HG03280 (cell line): ENCODE data around the gene IGSF10.
A peak's percentile ranks its signal among the peaks of the same experiment; 100 is the strongest.

Experiments
- ATAC-seq: cut with Tn5 transposase; IDR thresholded peaks from one replicate; pipeline ENCODE4 v1.9.1; 2021; ENCODE audit warnings: mild to moderate bottlenecking, moderate library complexity; ENCODE audit not compliant: unreplicated experiment

Gene IGSF10

DNA sequence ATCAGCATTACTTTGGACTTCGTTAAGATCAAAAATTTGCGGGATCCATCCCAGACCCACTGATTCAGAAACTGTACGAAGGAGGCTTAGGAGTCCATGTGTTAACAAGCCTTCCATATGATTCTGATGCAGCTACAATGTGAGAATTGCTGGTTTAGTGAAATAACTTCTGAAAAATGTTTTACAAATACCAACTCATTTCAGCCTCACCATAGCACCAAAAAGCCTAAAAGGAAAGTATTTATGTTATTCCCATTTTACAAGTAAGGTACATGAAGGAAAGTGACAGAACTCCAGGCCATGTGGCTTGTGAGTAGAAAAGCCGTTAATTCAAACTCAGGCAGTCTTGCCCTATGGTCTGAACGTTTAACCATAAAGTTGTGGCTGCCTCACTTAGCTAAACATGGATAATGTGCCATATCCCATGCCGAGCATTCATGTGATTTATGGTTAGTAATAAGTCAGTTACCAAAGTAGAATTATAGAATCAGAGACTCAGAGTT lies 1.5 kb upstream of the IGSF10 start:
- no peak for ATAC-seq

DNA sequence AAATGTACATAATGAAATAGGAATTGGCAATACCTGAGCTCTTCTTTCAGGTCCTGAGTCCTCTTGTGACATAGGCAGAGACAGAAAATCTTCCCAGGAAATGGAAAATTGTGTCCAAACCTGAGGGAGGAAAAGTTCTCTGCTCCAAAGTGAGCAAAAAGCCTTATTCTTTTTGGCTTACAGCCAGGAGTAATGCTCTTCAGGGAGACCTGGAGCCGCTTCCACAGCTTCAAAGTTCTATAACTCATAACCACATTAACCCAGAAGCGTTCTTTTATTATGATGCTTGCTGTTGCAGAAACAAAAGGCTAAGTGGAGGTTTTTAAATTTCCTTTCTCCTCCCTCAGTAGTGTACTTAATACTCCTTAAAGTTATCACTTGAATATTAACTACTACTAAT lies 633 bp downstream of the IGSF10 start:
- no peak for ATAC-seq

DNA sequence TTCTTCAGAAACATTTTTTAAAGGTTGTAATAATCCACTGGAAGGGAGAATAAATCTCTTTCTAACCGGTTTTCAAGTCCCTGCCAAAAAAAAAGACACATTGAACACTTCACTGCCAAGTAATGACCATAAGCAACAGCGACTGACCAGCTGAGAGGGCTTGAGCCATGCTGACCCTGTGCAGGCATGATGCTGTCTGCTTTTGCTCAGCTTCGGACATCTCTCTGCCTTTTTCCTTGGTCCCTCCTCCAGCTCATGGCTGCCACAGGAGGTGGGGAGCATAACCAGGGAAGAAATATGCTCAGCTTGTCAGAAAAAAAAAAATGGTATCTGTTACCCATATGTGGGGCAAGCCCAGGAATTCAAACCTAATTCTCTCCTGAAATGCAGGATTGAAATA lies 1.5 kb downstream of the IGSF10 start:
- ATAC-seq = no peak

DNA sequence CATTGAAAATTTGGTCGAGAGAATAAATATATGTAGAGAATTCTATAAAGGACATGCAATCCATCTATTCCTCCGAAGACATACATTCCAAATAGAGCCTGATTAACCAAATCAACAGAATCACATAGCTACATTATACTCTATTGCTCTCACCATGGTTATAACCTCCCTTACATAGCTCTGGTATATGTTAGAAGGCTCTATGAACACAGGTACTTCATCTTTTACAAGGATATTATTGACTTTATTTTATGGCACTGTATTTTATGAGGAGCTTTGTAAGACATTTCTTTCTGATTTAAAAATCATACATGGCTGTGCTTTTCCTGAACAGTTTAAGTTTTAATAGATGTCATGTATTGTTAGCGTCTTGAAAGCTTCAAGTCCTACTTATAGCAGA lies 4.8 kb downstream of the IGSF10 start:
- ATAC-seq = no peak

DNA sequence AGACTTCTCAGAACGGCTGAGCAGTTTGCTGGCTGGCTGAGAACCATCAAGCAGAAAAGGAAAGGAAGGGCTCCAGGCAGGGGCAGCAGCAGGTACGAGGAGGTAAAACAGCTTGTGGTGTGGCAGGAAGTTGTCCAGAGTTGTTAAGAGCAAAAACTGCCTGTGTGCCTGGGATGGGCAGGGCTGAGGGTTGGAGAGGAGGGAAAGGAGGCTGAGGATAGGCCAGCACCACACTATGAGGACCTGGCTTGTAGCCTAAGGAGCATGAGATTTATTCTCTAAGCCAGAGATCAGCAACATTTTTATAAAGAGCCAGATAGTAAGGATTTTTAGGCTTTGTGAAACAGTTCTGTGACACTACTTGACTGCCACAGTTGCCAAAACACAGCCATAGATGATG lies 8.0 kb downstream of the IGSF10 start:
- ATAC-seq = no peak

DNA sequence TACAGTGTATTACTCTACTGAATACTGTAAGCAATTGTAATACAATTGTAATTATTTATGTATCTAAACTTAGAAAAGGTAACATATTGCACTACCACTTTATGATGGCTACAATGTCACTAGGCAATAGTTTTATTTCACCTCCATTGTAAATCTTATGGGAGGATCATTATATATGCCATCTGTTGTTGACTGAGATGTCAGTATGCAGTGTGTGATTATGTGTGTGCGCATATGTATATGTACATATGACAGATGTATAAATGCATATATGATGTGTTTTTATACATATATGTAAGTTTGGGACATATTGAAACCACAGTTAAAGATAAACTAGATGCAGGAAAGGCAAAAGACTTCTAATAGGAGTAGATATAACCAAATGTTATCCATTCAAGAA lies 8.5 kb downstream of the IGSF10 start:
- no peak for ATAC-seq

DNA sequence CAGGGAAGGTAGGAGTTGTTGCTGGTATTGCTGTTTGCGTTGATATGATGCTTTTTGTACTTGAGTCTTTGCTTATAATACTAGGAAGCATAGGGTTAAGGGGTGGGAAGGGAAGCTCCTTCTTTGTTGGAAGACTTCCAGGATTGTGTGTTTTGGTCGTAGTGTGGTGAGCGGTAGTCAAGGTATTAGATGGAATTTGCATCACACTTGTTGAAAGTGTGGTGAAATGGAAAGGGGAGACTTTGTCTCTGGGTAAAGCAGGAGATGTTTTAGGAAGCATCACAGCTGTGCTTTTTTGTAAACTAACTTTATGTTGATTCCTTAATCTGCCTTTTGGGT lies 14.9 kb downstream of the IGSF10 start:
- ATAC-seq = no peak

DNA sequence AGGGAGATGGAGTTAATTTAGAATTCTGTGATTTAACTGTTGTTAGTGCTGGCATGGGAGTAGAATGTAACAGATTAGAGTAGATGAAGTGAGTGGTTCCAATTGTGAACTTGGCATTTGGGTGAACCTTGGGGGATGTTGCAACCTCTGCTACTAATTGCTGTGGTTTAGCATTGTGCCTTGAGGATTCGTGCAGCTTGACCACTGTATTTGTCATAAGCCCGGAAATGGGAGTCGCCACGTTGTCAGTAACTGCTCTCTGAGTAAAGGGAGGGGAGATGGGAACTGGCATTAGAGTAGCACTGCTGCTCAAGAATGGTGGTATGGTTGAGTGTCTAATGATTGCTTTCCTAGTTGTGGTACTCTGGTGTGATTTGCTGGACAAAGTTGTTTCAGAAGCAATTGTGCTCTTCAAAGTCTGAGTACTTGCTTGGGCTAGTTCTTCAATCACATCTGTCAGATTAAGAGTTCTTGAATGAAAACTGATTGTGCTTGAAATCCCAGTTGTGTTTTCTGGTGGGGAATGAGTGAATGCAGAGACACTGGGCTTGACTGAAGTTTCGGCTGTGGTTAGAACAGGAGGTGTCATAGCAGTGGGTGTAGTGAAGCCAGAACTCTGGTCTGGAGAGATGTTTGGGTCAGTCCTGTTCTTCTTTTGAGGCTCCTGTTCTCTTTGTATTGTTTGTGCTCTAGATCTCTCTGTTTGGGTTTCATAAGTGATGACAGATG lies 15.4 kb downstream of the IGSF10 start:
- ATAC-seq = no peak

DNA sequence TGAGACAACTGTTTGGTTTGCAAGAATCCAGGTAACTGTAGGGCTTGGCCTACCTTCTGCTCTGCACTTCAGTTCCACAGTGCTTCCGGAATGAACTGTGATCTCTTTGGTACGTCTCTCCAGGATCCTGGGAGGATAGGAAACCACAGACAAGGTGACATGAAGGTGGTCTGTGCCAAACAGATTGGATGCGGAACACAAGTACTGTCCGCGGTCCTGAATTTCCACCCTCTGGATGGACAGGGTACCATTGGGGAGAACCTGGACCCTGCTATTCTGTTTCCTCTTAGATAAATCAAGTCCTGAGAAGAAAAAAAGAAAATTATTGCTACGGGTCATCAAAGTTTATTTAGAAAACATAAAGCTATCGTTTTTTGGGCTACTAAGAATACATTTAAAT lies 17.3 kb downstream of the IGSF10 start:
- ATAC-seq = no peak

DNA sequence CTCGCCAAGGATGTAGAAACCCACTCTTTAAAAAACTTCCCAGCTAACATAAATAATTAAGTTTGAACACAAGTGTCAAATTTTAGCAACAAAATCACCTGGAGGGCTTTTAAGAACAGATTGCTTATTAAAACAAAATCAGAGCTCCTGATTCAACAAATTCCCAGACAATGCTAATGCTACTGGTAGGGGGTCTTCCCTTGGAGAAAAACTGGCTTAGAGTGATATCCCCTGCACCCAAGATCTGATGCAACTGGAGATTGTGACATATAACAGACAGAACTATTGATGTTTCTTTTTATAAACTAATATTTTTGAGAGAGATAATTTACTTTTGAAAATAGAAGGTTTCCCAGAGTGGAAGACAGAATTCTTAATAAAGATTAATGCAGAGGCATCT lies 19.9 kb downstream of the IGSF10 start:
- ATAC-seq = no peak

DNA sequence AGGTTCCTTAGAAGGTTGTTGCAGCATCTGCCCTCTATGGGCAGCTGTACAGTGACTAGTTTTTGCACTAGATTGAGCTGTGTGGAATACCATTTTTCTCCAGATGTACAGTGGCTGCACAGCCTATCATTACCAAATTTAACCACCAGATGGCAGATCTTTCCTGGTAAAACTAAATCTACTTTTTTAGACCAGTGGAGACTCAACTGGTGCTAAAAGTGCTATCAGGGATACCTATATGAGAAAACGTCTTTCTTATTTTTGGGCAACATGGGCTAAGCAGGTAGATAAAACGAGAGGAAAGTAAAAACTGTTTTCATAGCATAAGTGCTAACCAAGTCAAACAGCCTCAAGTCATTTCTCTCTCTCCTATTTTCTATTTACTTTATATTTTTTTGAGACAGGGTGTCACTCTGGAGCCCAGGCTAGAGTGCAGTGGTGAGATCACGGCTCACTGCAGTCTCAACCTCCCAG lies 21.2 kb downstream of the IGSF10 start:
- peak; percentile 74 for ATAC-seq

DNA sequence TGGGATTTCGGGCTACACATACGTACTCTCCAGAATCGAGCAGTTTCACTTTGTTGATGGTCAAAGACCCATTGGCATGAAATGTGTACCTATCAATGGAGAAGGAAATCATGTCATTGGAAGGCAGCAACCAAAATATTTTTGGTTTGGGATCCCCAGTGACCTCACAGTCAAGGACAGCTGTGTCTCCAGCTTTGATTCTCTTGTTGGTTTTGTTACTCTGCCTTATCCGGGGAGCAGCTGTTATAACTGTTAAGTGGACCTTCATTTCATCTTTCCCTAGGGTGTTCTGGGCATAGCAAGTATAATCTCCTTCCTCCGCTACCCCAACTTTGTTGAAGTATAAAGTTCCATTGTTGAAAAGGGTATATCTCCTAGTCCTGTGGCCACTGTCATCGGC lies 23.0 kb downstream of the IGSF10 start:
- no peak for ATAC-seq

DNA sequence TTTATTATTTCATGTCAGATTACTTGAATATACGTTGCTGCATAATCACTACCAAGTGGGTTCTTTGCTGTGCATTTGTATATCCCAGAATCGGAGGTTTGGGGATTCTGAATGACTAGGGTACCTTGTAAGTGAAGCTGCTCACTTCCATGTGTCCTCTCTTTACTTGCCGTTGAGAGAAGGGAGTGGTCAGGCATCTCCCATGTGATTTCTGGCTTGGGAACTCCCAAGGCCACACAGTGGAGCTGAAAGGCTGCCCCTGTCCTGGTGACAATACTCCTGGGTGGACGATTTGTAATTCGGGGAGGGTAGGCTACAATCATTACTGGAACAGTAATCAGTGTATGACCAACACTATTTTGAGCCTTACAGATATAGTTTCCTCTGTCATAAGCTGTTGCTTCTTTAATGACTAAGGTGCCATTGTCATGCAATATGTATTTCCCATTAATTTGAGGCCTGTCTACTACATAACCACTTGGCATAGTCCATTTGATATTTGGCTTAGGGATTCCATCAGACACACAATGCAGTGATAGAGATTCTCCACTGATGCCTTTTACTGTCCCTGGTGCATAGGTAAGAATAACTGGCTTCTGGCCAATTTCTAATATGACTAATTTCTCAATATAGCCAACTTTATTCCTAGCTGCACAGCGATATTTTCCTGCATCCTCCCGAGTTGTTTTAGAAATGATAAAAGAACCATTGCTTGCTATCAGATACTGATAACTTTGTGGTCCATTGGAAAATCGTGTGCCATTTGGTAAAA lies 24.0 kb downstream of the IGSF10 start:
- ATAC-seq = no peak

DNA sequence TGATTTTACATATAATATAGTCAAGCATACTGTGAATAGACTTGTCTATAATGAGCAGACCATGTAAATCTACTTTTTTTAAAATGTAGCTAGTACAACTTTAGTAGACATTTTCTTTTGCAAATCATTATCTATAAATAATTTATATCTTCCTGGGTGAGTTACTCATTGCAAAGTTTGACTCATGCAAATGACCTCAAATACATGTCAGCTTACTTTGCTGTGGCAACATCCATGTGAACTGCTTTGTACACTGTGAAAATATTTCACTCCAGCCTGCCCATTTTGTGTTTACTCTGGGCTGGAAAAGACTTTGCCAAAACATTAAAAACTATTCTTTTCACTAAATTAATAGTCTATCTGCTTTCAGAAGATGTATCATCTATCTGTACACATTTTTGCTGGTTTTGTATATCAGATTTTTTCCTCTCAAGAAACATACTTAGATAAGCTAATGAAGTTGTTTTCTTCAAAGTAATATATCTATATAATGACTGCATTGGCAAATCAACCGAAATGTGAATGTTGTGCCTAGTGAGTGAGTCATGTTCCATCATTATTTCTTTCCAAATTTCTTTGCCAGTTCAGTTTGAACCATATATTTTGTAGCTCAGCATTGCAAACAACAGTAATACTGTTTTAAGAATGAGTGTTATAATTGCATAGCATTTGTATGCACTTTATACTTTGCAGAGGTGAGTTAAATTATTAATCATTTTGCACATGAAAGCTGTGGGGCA lies 26.5 kb downstream of the IGSF10 start:
- ATAC-seq = no peak

DNA sequence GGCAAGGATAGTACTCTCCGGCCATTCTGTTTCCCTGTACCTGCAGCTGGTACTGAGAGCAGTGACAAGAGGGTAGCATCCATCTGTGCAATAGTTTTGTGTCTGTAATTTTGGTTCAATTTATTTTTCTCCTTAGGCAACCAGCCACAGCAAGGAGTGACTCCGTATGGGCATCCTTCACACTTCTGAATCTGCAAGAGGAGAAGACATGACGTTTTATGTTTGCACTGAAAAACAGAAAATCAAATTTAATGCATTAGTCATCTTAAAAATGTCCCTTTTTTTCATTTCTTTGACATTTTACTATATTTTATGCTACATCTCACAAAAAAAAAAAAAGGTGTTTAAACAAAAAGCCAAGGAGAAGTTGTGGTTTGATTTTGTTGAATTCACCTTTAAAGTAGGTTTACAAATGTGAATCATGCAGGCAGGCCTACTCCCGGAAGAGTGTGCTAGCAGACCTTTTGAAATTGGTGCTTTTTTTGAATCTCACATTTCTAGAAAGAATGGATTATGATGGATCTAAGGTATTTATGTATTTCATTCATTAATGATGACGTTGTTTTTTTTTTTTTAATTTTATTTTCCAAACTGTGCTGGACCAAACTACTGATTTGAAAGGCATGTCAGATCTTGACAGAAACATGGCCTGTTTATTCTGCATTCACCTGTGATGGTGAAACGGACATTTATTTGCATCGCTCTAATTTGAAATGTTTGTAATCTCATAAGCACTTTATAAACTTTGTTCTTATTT lies 28.1 kb downstream of the IGSF10 start:
- no peak for ATAC-seq

DNA sequence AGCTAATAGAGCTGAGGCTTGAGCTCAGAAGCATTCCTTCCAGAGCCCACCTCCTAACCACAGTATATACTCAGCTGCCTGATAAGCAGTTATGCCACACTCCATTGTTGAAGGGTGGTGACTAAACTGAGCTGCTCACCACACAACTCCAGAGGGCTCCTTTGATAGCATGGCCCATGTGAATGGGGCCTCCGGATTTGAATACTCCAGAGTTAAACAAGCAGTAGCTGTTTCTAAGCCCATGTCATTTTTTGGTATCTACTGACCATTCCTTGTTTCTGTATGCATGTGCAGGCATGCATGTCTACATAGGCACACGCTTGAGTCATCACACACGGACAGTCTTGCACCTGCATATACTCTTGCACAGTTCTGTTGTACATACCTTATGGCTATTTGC lies 28.9 kb downstream of the IGSF10 start:
- ATAC-seq = no peak

DNA sequence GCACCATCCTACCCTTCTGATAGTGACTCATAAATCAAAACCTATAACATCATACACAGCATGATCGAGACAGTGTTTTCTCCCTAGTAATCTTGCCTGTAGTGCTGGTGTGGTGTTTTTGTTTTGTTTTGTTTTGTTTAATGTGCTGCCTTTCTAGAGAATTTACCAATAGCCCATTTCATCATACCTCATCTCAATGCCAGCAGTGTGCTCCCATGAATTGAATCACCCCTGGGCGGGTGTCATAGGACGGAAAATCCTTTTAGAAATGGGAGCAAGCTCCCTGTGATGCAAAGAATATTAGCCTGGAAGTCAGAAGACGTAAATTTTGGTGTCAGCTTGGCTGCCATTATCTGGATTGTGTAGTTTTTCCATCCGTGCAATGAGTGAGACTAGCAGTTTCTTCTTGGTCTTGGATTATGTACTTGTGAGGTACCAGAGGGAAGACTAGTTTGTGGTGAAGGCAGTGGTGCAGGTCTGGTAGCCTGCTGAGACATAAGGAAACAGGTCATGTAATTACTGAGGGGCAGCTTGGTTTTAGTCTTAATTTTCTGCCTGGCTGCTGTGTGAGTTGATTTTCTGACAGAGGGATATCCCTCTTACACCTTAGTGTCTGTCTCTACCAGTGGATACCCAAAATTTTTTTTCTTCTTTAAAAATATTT lies 29.9 kb downstream of the IGSF10 start:
- no peak for ATAC-seq

DNA sequence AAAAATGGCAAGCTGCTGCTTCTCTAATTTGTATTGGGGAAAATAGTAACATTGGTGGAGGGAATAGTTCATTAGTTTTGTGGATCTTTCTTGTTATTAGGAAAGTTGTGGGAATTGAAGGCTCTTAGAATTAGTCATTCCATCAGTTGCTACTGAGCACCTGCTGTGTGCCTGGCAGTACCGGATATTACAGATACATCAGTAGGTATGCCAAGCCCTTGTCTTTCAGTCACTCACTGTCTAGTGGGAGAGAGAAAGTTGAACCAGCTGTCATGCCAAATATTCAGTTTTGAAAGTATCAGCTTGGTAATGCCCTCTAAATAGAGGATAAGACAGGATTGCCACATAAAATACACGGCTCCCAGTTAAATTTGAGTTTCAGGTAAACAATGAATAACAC lies 32.5 kb downstream of the IGSF10 start:
- ATAC-seq = no peak

DNA sequence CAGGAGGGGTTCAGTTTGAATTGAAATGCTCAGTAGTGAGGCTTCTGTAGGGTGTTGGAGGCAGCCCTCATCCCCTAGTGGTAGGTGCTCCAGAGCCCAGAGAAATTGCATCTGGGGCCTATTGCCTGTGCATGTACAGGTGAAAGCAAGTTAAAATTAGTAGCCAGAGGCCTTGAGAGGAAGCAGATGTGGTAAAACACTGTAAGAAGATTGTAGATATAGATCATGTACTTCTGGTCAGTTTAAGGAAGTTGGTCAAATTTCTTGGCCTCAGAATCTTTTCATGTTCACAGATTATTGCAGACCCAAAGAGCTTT lies 34.6 kb downstream of the IGSF10 start:
- peak; percentile 44 for ATAC-seq

DNA sequence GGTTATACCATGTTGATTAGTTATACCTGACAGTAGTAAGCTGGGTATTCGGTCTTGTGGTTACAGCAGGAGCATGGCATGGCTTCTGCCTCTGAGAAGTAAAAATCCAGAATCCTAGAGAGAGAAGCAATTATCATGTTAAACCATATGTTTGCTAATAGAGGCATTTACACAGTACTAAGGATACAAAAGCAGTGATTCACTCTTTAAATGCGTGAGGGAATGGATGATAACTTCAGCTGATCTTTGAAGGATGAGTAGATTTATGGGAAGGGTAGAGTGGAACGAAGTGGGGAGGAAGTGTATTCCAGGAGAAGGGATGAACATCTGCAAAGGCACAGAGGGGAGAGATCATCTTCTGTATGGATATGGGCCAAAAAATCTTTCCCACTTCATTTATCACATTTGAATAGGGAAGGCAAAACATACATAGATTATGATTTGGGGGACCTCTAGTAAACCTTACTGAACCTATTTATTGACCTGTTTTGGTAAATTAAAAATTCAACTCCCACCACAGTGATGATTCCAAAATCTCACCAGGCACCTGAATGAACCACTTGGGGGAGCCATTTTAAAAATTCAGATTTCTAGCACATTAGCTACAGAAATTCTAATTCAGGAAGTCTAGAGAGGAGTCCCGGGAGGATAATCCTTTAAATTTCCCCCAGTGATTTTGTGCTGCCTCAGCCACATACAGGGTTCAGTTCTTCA lies 35.1 kb downstream of the IGSF10 start:
- peak; percentile 10 for ATAC-seq
